HTERT RPE-1 (cell line): Measurements from ENCODE around the gene ANO9.
"Not testable (repeated sequence)": the region's sequence is repeated elsewhere in the genome, so short reads cannot be mapped to it uniquely, and the experiment has no call there.

ENCODE experiments used
- in situ Hi-C: fragments of 300-500 bp; cut with MboI; formaldehyde crosslinking; loops from 4 replicates; pipeline ENCODE4 v1.14.3; 2020; ENCODE audit warnings: low sequenced_read_pairs

The ANO9 gene

DNA sequence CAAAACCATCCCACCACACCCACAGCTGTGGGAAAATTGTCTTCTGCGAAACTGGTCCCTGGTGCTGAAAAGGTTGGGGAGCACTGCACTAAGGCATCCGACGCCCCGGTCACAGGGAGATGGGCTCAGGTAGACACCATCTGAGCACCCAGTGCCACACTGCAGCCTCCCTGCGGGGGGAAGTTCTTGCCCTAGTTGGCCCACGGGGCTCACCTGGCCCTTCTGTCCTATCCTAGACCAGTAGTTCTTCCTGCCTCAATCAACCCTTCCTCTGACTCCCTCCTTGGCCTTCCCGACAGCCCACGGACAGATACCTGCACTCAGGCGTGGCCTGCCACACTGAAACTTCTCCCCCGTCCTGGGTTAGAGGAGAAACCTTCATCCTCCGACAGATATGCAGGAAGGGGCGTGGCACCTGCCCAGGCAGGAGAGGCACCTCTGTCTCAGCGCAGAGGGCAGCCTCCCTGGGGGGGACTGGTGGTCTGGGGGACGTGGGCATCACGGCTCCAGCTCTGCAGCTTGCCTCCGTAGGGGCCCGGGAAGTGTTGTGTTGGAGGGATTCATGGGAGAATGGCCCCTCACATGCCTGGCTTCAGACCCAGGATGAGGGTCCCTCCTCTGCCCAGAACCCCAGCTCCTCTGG is 4.5 kb downstream of the ANO9 start:
- in situ Hi-C loops: no loop called here

DNA sequence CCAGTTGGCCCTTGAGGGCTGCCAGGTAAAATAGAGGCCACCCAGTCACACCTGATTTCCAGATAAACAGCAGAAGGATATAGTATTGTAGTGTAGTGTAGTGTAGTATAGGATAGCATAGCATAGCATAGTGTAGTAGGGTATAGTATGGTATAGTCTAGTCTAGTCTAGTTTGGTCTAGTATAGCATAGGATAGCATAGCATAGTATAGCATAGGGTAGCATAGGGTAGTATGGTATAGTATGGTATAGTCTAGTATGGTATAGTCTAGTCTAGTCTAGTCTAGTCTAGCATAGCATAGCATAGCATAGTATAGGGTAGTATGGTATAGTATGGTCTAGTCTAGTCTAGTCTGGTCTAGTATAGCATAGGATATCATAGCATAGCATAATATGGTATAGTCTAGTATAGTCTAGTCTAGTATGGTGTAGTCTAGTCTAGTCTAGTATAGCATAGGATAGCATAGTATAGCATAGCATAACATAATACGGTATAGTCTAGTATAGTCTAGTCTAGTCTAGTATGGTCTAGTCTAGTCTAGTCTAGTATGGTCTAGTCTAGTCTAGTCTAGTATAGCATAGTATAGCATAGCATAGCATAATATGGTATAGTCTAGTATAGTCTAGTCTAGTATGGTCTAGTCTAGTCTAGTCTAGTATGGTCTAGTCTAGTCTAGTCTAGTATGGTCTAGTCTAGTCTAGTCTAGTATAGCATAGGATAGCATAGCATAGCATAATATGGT is 6.6 kb downstream of the ANO9 start:
- in situ Hi-C loops: not testable (repeated sequence)

DNA sequence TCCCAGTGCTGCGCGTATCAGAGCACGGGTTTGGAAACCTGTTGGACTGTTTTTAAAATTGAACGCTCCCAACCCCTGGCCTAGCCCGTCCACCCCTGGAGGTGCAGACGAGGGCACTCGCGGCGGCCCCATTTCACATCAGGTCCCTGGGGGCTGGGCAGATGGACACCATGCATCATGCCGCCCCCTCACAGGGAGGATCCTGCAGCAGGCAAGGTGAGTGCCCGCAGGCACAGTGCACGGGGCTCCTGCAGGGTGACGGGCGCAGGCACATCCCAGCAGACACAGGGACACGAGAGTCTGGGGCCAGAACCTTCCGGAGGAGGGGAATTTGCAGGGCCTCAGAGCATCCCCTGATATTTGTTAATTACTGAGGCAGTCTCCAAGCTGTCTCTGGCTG is 7.3 kb downstream of the ANO9 start:
- in situ Hi-C loops: no loop called here

DNA sequence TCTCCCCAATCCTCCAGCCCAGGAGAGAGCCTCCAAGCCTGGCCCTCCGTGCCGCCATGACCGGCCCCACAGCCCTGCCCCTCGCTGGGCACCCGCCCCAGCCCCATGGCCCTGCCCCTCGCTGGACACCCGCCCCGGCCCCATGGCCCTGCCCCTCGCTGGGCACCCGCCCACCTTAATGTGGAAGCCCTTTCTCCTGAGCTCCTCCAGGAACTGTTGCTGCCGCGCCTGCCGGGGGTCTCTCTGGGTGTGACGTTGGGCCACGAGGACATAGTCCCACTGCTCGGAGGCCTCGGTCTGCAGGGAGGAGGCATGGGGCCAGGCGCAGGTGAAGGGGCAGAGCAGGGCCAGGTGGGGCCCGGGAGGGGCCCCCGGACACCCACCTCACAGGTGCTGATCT is 8.2 kb downstream of the ANO9 start:
- in situ Hi-C loops: no loop called here

DNA sequence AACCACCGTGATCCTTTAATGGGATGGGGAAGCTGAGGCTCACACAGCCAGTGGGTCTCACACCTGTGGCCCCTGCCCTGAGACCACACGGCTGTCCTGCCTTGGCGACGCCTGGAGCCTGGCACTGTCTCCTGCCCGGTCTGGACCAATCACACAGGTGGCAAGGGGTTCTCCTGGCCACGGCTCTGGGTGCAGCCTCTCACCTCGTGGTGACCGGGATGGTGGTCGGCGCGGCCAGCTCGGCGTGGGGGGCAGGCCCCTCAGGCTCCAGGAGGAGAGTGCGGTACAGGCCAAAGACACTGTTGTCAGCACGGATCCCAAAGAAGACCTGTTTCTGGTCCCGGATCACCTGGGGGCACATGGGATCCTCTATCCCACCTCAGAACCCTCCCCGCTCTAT is 8.7 kb downstream of the ANO9 start:
- in situ Hi-C loops: no loop called here

DNA sequence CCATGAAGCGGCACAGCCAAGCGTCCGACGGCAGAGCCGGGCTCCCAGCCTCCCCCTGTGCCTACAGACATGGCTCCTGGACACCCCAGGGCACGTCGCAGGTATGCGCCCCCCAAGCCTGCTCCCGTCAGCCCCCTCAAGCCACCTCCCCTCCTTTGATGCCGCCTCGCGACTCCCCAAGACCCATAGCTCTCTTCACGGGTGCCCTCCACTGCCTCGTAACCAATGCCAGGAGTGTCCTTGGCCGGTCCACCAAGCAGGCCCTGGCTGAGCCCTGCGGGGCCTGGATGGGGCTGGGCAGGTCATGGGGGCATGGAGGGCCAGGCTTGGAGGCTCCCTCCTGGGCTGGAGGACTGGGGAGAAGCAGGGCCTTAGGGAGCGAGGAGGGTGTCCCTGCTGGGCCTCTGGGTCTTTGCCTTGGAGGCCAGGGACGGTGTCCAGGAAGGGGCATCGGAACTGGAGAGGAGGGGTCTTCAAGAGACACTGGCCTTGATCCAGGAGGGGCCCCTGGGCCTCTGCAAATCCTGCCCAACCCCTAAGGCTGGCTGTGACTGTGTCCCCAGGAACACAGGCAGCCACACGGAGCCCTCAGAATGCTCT is 9.2 kb downstream of the ANO9 start:
- in situ Hi-C loops: no loop called here

DNA sequence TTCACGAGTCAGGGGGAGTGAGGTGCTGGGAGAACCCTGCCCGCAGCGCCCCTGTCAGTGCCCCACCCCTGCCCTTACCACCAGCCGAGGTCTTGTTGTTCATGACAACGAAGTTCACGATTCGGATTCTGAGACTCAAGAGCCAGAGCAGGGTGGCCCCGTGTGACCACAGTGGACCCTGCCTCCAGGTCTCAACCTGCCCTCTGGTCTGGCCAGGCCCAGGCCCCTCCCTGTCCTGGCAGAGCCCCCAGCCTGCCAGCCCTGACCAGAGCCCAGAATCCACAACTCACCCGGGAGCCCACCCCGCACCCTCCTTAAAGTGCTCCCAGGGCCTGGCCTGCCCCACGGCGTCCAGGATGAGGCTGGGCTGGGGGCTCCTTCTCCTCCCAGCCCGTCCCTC is 9.9 kb downstream of the ANO9 start:
- in situ Hi-C loops: no loop called here

DNA sequence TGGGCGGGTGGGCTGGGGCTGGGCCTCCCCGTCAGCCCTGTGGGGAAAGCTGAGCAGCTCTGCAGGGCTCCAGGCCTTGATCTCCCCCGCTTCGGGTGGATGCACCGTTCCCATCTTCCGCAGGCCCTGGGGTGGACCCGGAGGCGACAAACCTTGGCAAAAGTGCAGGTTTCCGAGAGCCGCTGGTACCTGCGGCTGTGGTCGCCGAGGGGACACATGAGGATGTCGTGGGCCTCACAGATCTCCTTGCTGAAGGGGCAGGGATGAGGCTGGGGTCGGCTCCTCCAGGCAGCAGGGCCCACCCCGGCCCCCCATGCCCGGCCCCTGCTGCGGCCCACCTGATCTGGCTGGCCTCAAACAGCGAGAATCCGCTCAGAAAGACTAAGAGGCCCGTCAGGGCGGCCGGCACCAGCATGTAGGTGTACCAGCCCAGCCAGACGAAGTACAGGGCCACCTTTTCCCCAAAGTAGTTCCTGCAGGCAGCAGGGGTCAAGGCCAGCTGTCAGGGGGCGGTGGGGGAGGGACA is 11.8 kb downstream of the ANO9 start:
- in situ Hi-C loops: no loop called here

DNA sequence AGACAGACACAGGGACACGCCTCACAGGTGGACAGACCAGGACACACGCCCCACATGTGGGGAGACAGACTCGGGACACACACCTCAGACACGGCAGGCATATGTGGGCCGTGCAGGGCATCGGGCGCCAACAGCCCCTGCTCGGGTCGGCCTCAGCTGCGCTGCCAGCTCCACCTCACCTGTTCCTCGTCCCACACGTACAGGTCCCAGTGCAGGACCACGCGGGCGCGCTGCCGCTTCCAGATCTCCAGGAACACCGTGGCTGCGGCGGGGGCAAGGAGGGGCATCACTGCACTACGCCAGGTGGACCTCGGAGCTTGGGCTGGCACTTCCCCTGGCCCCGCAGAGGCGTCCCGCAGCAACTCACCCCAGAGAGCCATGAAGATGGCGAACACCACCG is 12.4 kb downstream of the ANO9 start:
- in situ Hi-C loops: no loop called here

DNA sequence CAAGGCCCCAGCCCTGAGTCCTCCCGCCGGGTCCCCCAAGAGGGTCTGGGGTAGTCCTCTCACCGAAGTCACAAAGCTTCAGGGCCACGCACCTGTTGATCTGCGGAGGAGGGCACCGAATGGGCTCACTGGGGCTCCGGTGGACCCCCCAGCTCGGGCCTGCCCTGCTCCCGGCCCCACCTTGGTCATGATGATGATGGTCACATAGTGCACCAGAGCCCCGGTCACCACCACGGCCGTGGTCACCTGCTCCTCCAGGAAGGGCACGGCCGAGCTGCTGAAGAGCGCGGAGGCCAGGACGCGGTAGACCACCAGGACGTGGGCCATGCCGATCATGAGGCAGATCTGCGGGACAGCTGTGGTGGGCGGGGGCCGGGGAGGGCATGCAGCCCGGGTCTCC is 13.5 kb downstream of the ANO9 start:
- in situ Hi-C loops: no loop called here

DNA sequence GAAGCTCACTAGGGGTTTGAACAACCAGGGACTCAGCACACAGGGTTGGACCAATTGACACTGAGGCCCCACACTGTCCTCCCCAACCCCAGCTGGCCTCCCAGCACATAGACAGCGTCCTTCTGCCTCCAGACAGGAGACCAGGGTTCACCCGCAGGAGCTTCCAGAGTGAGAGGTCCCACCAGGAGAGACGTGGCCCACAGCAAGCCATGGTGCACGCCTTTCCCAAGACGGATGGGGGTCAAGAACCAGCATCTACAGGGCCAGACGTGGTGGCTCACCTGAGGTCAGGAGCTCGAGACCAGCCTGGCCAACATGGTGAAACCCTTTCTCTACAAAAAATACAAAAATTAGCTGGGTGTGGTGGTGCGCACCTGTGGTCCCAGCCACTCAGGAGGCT is 15.0 kb downstream of the ANO9 start:
- in situ Hi-C loops: no loop called here

DNA sequence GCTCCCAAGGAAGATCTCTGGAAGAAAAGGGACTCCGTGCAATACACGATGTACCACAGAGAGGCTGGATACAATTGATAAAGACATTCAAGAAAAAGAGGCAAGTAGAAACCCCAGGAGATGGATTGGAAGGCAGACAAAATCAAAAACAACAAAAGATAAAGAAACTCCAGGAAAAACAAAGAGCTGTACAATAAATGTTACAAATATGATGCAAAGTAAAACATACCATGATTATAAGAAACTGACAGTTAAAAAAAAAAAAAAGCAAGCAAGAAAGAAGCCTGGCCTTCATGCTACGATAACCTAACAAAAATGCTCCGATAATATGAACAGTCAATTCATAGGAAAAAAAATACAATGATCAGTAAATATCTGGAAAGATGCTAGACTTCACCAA is 16.5 kb downstream of the ANO9 start:
- in situ Hi-C loops: no loop called here

DNA sequence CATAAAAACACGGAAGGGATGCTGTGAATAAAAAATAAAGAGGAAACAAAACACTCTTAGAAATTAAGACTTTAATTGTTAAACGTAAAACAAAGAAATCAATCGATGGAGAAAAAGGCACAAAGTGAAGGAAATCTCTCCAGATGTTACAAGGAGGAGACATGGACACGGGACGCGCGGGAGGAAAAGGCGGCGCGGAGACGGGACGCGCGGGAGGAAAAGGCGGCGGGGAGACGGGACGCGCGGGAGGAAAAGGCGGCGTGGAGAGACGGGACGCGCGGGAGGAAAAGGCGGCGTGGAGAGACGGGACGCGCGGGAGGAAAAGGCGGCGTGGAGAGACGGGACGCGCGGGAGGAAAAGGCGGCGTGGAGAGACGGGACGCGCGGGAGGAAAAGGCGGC is 17.0 kb downstream of the ANO9 start:
- in situ Hi-C loops: not testable (repeated sequence)

DNA sequence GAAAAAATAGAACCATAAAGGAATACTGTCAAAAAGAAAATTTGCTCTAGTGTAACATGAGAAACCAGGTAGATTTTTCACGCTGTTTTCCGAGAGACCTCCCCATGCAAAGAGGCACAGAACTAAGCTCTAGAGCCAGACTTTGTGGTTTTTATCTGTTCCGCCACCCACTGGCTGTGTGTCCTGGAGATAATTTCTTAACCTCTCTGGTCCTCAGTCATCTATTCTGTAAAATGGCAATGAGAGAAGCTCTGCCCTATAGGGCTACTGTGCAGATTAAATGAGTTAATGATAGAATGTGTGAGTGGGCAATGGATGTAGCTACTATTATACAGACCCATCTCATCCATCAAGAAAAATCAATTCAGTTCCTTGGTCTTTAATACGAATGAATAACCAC is 17.6 kb downstream of the ANO9 start:
- in situ Hi-C loops: no loop called here

DNA sequence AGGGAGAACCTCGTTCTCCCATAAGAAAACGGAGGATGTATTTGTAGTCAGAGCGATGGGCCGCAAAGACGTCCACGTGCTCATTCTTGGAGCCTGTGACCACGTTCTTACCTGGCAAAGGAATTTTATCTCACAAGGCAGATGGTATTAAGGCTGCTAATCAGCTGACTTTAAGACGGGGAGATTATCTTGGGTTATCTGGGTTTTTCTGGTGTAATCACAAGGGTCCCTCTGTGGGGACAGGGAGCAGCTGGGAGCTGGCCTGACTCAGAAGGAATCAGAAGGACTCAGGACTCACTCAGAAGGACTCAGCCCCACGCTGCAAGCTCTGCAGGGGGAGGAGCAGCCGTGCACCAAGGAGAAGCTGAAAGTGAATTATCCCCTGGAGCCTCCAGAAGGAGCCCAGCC is 19.6 kb downstream of the ANO9 start:
- in situ Hi-C loops: no loop called here

DNA sequence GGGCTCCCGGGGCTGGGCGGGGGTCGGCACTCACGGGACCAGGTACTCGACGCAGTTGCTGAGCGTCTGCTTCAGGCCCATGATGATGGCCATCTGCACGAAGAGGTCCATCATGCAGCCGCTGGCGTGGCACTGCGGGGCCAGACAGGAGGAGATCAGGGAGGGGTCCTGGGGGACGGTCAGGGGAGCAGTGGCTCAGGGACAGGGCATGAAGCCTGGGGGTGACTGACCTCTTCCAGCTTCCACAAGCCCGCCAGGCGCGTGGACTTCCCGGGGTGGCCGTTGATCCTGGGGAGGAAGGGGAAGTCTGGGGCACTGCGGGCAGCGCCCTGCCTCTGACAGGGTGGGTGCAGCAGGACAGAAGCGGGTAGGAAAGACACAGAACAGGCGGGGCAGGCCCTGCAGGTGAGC is 20.9 kb downstream of the ANO9 start:
- in situ Hi-C loops: no loop called here

DNA sequence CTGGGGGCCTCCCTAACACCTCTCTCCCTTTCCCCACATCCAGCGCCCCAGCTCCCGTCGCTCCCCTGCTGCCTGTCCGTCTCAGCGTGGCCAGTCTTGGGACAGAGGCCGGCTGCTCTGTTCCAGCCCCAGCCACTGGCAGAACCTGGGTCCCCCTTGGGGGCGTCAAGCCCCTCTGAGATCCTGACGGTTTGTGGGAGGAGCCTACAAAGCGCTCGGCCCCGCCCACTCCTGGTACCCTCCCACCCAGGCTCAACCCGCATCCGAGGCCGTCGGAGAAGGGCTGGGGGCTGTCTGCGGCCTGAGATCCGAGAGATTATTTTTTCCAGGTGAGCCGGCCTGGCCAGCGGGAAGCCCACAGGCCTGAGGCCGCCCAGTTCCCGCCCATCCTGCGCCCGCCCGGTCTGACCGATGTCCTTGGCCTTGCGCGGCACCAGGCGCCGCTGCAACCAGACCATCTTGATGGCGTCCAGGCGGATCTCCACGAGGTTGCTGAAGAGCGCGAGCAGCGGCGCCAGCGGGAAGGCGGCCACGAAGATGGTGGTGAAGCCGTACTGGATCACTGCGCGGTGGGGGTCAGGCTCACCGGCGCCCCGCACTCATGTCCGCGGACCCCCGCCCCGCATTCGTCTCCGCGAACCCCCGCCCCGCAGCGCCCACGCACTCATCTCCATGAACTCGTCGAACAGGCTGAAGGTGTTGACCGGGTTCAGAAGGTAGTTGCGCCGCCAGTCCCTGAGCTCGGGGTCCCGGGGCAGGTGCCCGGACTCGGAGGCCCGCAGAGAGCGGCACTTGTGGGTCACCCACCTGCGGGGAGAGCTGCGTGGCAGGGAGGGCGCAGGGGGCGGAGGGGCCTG is 21.5 kb downstream of the ANO9 start:
- in situ Hi-C loops: no loop called here

DNA sequence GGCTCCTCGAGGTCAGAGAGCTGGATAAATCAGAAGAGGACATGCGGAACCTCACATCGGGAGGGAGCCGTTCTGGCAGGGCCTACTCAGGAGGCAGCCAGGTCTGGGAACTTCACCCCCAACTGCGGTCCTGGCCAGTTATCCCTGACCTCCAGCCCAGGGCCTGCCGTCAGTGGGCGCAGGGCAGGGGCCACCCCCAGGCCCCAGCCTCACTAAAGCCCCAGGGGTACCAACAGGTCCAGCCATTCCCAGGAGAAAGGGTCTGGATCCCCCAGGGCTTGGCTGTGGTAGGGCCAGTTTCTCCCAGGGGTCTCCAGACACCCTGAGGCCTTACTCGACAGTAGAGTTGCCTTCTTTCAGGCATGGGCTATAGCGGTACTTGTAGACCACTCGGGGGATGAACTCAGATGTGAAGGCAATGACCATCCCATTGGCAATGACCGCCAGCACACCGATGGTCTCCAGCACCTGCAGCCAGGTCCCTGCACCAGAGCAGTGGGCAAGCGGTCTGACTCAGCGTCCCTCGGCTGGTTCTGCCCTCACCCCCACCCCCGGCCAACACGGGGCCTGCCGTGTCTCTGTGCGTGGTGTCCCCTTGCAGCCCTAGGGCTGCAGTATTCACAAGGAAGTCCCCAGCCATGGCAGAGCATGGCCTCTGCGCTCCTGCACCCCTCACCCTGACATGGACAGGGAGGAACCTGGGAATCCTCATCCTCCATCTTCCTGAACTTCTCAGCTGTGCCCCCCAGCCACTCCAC is 22.4 kb downstream of the ANO9 start:
- in situ Hi-C loops: no loop called here

DNA sequence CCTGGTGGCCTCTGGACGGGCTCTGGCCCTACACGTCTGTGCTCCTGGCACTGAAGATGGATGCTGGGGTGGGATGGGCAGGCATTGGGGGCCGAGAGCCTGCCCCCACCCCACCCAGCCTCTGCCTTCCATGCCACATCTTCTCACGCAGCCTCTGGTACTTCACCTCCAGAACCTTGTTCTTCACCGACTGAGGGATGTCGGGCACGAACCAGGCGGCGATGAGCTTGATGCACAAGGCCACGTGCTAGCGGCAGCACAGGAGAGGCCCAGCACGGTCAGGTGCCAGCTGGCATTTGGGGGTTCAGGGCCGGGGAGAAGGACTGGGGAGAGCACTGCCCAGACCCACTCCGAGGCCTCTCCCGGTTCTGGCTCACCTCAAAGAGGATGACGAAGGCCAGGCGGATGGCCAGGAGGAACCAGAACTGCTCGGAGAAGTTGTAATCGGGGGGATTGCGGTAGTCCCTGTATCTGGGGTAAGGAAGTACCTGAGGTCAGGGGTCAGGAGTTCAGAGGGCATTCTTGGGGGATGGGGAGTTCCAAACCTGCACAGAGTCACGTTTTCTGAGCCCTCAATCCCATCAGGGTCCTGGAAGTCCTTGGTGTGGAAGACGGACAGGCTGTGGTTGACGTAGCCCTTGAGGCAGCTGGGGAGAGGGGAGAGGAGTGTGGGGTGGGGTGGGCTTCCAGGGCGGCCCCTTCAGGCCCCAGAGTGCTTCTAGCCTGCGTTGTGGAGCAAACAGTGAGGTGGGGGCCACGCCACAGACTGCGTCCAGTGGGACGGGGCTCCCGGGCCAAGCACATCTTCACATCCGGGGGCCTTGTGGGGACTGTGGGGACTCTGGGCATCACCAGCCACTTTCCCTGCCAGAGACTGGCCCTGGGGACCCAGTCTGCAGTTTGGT is 23.2 kb downstream of the ANO9 start:
- in situ Hi-C loops: no loop called here
